C4-2B (cell line): Measurements from ENCODE around the gene HAND1.

Source experiments
- CTCF ChIP-seq: fragments of 450-650 bp; conservative IDR thresholded peaks from 2 replicates; pipeline ENCODE4 v1.5.1; 2017; ENCODE audit warnings: mild to moderate bottlenecking
- ZFX ChIP-seq: fragments of 450-650 bp; IDR thresholded peaks from 2 replicates; pipeline ENCODE4 v1.6.1; 2017

GRCh38 chr5:154526231-154527226, 48.5 kb upstream of the HAND1 start:
- TF ChIP-seq CTCF = no peak
- TF ChIP-seq ZFX = no peak
